Immature natural killer cell (primary cell): ENCODE measurements around the gene SPG21. TPM values are rescaled to one million over a fixed set of nuclear protein-coding genes. Genes with fewer than 3 reads are reported as not detected.
A peak's percentile ranks its signal among the peaks of the same experiment; 100 is the strongest.
"Not testable (repeated sequence)": the region's sequence is repeated elsewhere in the genome, so short reads cannot be mapped to it uniquely, and the experiment has no call there.

ENCODE experiments used
- DNase-seq, 3 donors: peaks; one replicate each; pipeline ENCODE4 v3.0.0; 2022; ENCODE audit warnings: mixed read lengths in 1 of 3
- H3K27ac Mint-ChIP-seq, 6 donors: one replicate each; pipeline ENCODE4 v1.8.0; 2020; ENCODE audit warnings: mixed read lengths in 6 of 6, mild to moderate bottlenecking in 5 of 6, inconsistent platforms in 4 of 6, moderate library complexity in 3 of 6
- H3K27me3 Mint-ChIP-seq, 3 donors: one replicate each; pipeline ENCODE4 v1.8.0; 2020 to 2021; ENCODE audit warnings: low read depth in 3 of 3, mild to moderate bottlenecking in 3 of 3, mixed read lengths in 3 of 3, moderate library complexity in 3 of 3, inconsistent platforms in 1 of 3
- H3K36me3 Mint-ChIP-seq, 3 donors: one replicate each; pipeline ENCODE4 v1.8.0; 2020; ENCODE audit warnings: mixed read lengths in 3 of 3, inconsistent platforms in 2 of 3, mild to moderate bottlenecking in 2 of 3
- H3K4me1 Mint-ChIP-seq, 2 donors: one replicate each; pipeline ENCODE4 v1.8.0; 2020; ENCODE audit warnings: inconsistent platforms in 2 of 2, mild to moderate bottlenecking in 2 of 2, mixed read lengths in 2 of 2, moderate library complexity in 1 of 2
- H3K4me3 Mint-ChIP-seq, 5 donors: one replicate each; pipeline ENCODE4 v1.8.0; 2020; ENCODE audit warnings: mild to moderate bottlenecking in 5 of 5, mixed read lengths in 5 of 5, inconsistent platforms in 3 of 5, moderate library complexity in 3 of 5
- H3K9me3 Mint-ChIP-seq, 6 donors: one replicate each; pipeline ENCODE4 v1.8.0; 2020; ENCODE audit warnings: mild to moderate bottlenecking in 6 of 6, mixed read lengths in 6 of 6, inconsistent platforms in 4 of 6, moderate library complexity in 3 of 6
- polyA plus RNA-seq, 3 donors: library from polyadenylated mRNA; unstranded; fragments of 300-500 nt; fragmentation: Illumina TruSeq; gene quantifications; one replicate each; pipeline ENCODE4 v1.2.3, GENCODE V29; 2021

SPG21 gene
- polyA plus RNA-seq, 3 donors from 2014 or later = 112 to 198 (median 121) TPM

- peaks cover 0 to 1% of the 10 kb centered on the region in 2 donors for H3K4me1 Mint-ChIP-seq
- H3K27me3 Mint-ChIP-seq = no peaks in the 10 kb centered on the region
- no peak overlapping the region for H3K27ac Mint-ChIP-seq
- H3K4me3 Mint-ChIP-seq = no peak overlapping the region
- peaks cover 22 to 44% (median 29%) of the 10 kb centered on the region in 3 donors for H3K36me3 Mint-ChIP-seq
- DNase-seq = no peak
- no peaks in the 10 kb centered on the region for H3K9me3 Mint-ChIP-seq
Observed at GRCh38 chr15:65021488-65021887, 31.8 kb upstream of the SPG21 start.

GRCh38 chr15:65020419-65020818 is 30.7 kb upstream of the SPG21 start:
- Mint-ChIP-seq H3K9me3 (no peaks in the 10 kb centered on the region), H3K4me1 (peaks cover 0 to 1% of the 10 kb centered on the region in 2 donors), H3K36me3 (peaks cover 22 to 49% (median 27%) of the 10 kb centered on the region in 3 donors), H3K27ac (no peak overlapping the region), H3K27me3 (peaks cover 0 to 2% (median 0%) of the 10 kb centered on the region in 3 donors), H3K4me3 (no peak overlapping the region)
- DNase-seq = no peak

GRCh38 chr15:65011198-65011597 is 21.5 kb upstream of the SPG21 start:
- H3K27ac Mint-ChIP-seq, H3K9me3 Mint-ChIP-seq, H3K27me3 Mint-ChIP-seq, H3K4me1 Mint-ChIP-seq, DNase-seq, H3K4me3 Mint-ChIP-seq: not testable (repeated sequence)
- H3K36me3 Mint-ChIP-seq = peaks cover 23 to 40% (median 35%) of the 10 kb centered on the region in 3 donors

GRCh38 chr15:65008983-65009382 is 19.3 kb upstream of the SPG21 start:
- H3K36me3 Mint-ChIP-seq = peaks cover 12 to 25% (median 23%) of the 10 kb centered on the region in 3 donors
- H3K4me1 Mint-ChIP-seq = no peaks in the 10 kb centered on the region
- H3K27ac Mint-ChIP-seq = no peak overlapping the region
- DNase-seq = no peak
- peaks cover 0 to 3% (median under 1%) of the 10 kb centered on the region in 3 donors for H3K27me3 Mint-ChIP-seq
- H3K9me3 Mint-ChIP-seq = peaks cover 0 to 5% (median 3%) of the 10 kb centered on the region in 6 donors
- no peak overlapping the region for H3K4me3 Mint-ChIP-seq

GRCh38 chr15:65006876-65007275 is 17.2 kb upstream of the SPG21 start:
- peaks cover 4 to 17% (median 11%) of the 10 kb centered on the region in 3 donors for H3K36me3 Mint-ChIP-seq
- H3K4me3 Mint-ChIP-seq = no peak overlapping the region
- H3K27me3 Mint-ChIP-seq = peaks cover 0 to 2% (median 0%) of the 10 kb centered on the region in 3 donors
- no peaks in the 10 kb centered on the region for H3K4me1 Mint-ChIP-seq
- H3K9me3 Mint-ChIP-seq = no peaks in the 10 kb centered on the region
- no peak overlapping the region for H3K27ac Mint-ChIP-seq
- DNase-seq = no peak

- Mint-ChIP-seq H3K36me3 (peaks cover 4 to 15% (median 11%) of the 10 kb centered on the region in 3 donors), H3K9me3 (no peaks in the 10 kb centered on the region), H3K27ac (no peak overlapping the region), H3K27me3 (peaks cover 0 to 2% (median 0%) of the 10 kb centered on the region in 3 donors), H3K4me3 (no peak overlapping the region), H3K4me1 (no peaks in the 10 kb centered on the region)
- no peak for DNase-seq
Observed at GRCh38 chr15:65004993-65005392, 15.3 kb upstream of the SPG21 start.

- no peak overlapping the region for H3K27ac Mint-ChIP-seq
- H3K4me1 Mint-ChIP-seq = no peaks in the 10 kb centered on the region
- H3K36me3 Mint-ChIP-seq = peaks cover 1 to 8% (median 4%) of the 10 kb centered on the region in 3 donors
- H3K4me3 Mint-ChIP-seq = no peak overlapping the region
- no peaks in the 10 kb centered on the region for H3K9me3 Mint-ChIP-seq
- DNase-seq = no peak
- no peaks in the 10 kb centered on the region for H3K27me3 Mint-ChIP-seq
Observed at GRCh38 chr15:64997745-64998375, 8.1 kb upstream of the SPG21 start.

- Mint-ChIP-seq H3K36me3 (peaks cover 0 to 8% (median 0%) of the 10 kb centered on the region in 3 donors), H3K9me3 (no peaks in the 10 kb centered on the region), H3K27ac (no peak overlapping the region), H3K4me3 (no peak overlapping the region), H3K27me3 (no peaks in the 10 kb centered on the region), H3K4me1 (no peaks in the 10 kb centered on the region)
- DNase-seq = no peak
Observed at GRCh38 chr15:64997066-64997465, 7.4 kb upstream of the SPG21 start.

- no peaks in the 10 kb centered on the region for H3K9me3 Mint-ChIP-seq
- H3K4me3 Mint-ChIP-seq = no peak overlapping the region
- peaks cover 13 to 18% (median 15%) of the 10 kb centered on the region in 3 donors for H3K27me3 Mint-ChIP-seq
- H3K4me1 Mint-ChIP-seq = peaks cover 17 to 23% of the 10 kb centered on the region in 2 donors
- no peaks in the 10 kb centered on the region for H3K36me3 Mint-ChIP-seq
- peak overlapping the region in 1 of 6 donors; percentile 16 for H3K27ac Mint-ChIP-seq
- DNase-seq = no peak
Observed at GRCh38 chr15:64993290-64993689, 3.6 kb upstream of the SPG21 start.

GRCh38 chr15:64991536-64992135 is 1.9 kb upstream of the SPG21 start:
- Mint-ChIP-seq H3K27me3 (peaks cover 13 to 20% (median 15%) of the 10 kb centered on the region in 3 donors), H3K9me3 (no peaks in the 10 kb centered on the region), H3K36me3 (no peaks in the 10 kb centered on the region), H3K4me3 (peak overlapping the region in 4 of 5 donors; percentile 12 to 91 (median 52)), H3K4me1 (peaks cover 25 to 34% of the 10 kb centered on the region in 2 donors), H3K27ac (peak overlapping the region in 4 of 6 donors; percentile 13 to 99 (median 86))
- no peak for DNase-seq

- Mint-ChIP-seq H3K9me3 (no peaks in the 10 kb centered on the region), H3K36me3 (no peaks in the 10 kb centered on the region), H3K27me3 (peaks cover 13 to 20% (median 15%) of the 10 kb centered on the region in 3 donors), H3K4me3 (peak overlapping the region; percentile 84 to 99 (median 95)), H3K27ac (peak overlapping the region; percentile 97 to 99 (median 97)), H3K4me1 (peaks cover 29 to 41% of the 10 kb centered on the region in 2 donors)
- DNase-seq = no peak
Observed at GRCh38 chr15:64990168-64990470, 405 bp upstream of the SPG21 start.

- no peaks in the 10 kb centered on the region for H3K36me3 Mint-ChIP-seq
- no peak for DNase-seq
- peaks cover 13 to 20% (median 15%) of the 10 kb centered on the region in 3 donors for H3K27me3 Mint-ChIP-seq
- peak overlapping the region in 2 of 5 donors; percentile 2 to 40 for H3K4me3 Mint-ChIP-seq
- H3K9me3 Mint-ChIP-seq = no peaks in the 10 kb centered on the region
- no peak overlapping the region for H3K27ac Mint-ChIP-seq
- peaks cover 36 to 47% of the 10 kb centered on the region in 2 donors for H3K4me1 Mint-ChIP-seq
Observed at GRCh38 chr15:64987136-64987535, 2.6 kb downstream of the SPG21 start.

- DNase-seq = no peak
- peak overlapping the region in 1 of 6 donors; percentile 26 for H3K27ac Mint-ChIP-seq
- H3K4me1 Mint-ChIP-seq = peaks cover 36 to 42% of the 10 kb centered on the region in 2 donors
- H3K4me3 Mint-ChIP-seq = no peak overlapping the region
- H3K9me3 Mint-ChIP-seq = no peaks in the 10 kb centered on the region
- H3K36me3 Mint-ChIP-seq = no peaks in the 10 kb centered on the region
- peaks cover 13 to 17% (median 13%) of the 10 kb centered on the region in 3 donors for H3K27me3 Mint-ChIP-seq
Observed at GRCh38 chr15:64985366-64986033, 4.2 kb downstream of the SPG21 start.

- Mint-ChIP-seq H3K4me1 (peaks cover 16 to 20% of the 10 kb centered on the region in 2 donors), H3K4me3 (no peak overlapping the region), H3K9me3 (no peaks in the 10 kb centered on the region), H3K27ac (no peak overlapping the region), H3K27me3 (no peaks in the 10 kb centered on the region), H3K36me3 (peaks cover 7 to 18% (median 12%) of the 10 kb centered on the region in 3 donors)
- no peak for DNase-seq
Observed at GRCh38 chr15:64982472-64982871, 7.2 kb downstream of the SPG21 start.
